B cell (primary cell): ENCODE data around the gene GLCCI1. TPM values are rescaled to one million over a fixed set of nuclear protein-coding genes. Genes with fewer than 3 reads are reported as not detected.
A peak's percentile ranks its signal among the peaks of the same experiment; 100 is the strongest.

Source experiments
- ATAC-seq: fragments of 200-7000 bp; cut with Tn5 transposase; one replicate; pipeline ENCODE4 v1.10.0; 2021; ENCODE audit warnings: low read depth, mild to moderate bottlenecking, moderate number of reproducible peaks, moderate library complexity
- CTCF ChIA-PET: fragments of 350-600 bp; sonication (Branson Sonifier 250); formaldehyde crosslinking; loops from one replicate; lab custom pipeline; 2021; ENCODE audit warnings: antibody characterized with exemption, inconsistent platforms; lab: Charles Lee
- POLR2A ChIA-PET: fragments of 350-600 bp; sonication (Branson Sonifier 250); formaldehyde crosslinking; loops from one replicate; lab custom pipeline; 2021; ENCODE audit warnings: antibody characterized with exemption; lab: Charles Lee
- DNase-seq: peaks from one replicate; pipeline ENCODE4 v3.0.0; 2013
- H2AFZ ChIP-seq: 2 replicates; pipeline ENCODE4 v1.6.1; 2012; ENCODE audit warnings: mild to moderate bottlenecking, low read depth, low read length; ENCODE audit not compliant: insufficient read depth, poor library complexity, severe bottlenecking
- H3K27ac ChIP-seq, 2 donors: 1 replicate in 1 of 2; 2 replicates in 1 of 2; pipeline ENCODE4 v1.5.1; 2012 to 2013; ENCODE audit warnings: low read length in 2 of 2, mild to moderate bottlenecking in 2 of 2, moderate library complexity in 1 of 2
- H3K27me3 ChIP-seq, 4 experiments: fragments of 200-600 bp in 1 of 4; sonication (generic) in 1 of 4; replicated peaks in 1 of 4; 1 replicate in 2 of 4; 2 replicates in 2 of 4; pipeline versions ENCODE4 v1.6.1 to v1.7.0; 2013 to 2016; ENCODE audit warnings: low read length in 3 of 4, mild to moderate bottlenecking in 2 of 4, mixed read lengths in 1 of 4, moderate library complexity in 1 of 4; ENCODE audit not compliant: insufficient read depth in 4 of 4, control insufficient read depth in 3 of 4; ENCODE audit errors: control extremely low read depth in 1 of 4
- H3K36me3 ChIP-seq, 2 experiments: replicated peaks in 1 of 2; 1 replicate in 1 of 2; 2 replicates in 1 of 2; pipeline versions ENCODE4 v1.6.1 to v1.7.1; 2013; ENCODE audit warnings: low read length in 1 of 2; ENCODE audit not compliant: insufficient read depth in 2 of 2, control insufficient read depth in 1 of 2; ENCODE audit errors: control extremely low read depth in 1 of 2, extremely low read depth in 1 of 2
- H3K4me1 ChIP-seq, 2 donors: fragments of 200-600 bp in 1 of 2; sonication (generic) in 1 of 2; 1 replicate in 1 of 2; 2 replicates in 1 of 2; pipeline versions ENCODE4 v1.5.1 to v1.6.1; 2013 to 2017; ENCODE audit warnings: low read length in 2 of 2; ENCODE audit not compliant: control insufficient read depth in 2 of 2, insufficient read depth in 2 of 2
- H3K4me2 ChIP-seq: replicated peaks from 2 replicates; pipeline ENCODE3; 2012; ENCODE audit warnings: mild to moderate bottlenecking, low read depth, low read length; ENCODE audit not compliant: poor library complexity, severe bottlenecking
- H3K4me3 ChIP-seq, 5 experiments: fragments of 200-600 bp in 1 of 5; sonication (generic) in 1 of 5; 1 replicate in 3 of 5; 2 replicates in 2 of 5; pipeline versions ENCODE4 v1.5.1 to v1.7.0; 2011 to 2016; ENCODE audit warnings: low read length in 4 of 5, mild to moderate bottlenecking in 4 of 5, low read depth in 2 of 5, control low read depth in 1 of 5, moderate library complexity in 1 of 5; ENCODE audit not compliant: insufficient read depth in 1 of 5; ENCODE audit errors: control extremely low read depth in 1 of 5, extremely low read depth in 1 of 5
- H3K79me2 ChIP-seq: fragments of 200-600 bp; sonication (generic); one replicate; pipeline ENCODE4 v1.6.0; 2016; ENCODE audit warnings: low read length; ENCODE audit not compliant: control insufficient read depth, insufficient read depth
- H3K9ac ChIP-seq: fragments of 200-600 bp; sonication (generic); 2 replicates; pipeline ENCODE4 v1.6.1; 2017; ENCODE audit warnings: mild to moderate bottlenecking, low read length, moderate library complexity
- H3K9me3 ChIP-seq, 3 donors: one replicate each; pipeline versions ENCODE4 v1.6.1 to v1.7.1; 2013; ENCODE audit warnings: low read length in 2 of 3; ENCODE audit not compliant: control insufficient read depth in 2 of 3, insufficient read depth in 1 of 3; ENCODE audit errors: control extremely low read depth in 1 of 3
- H4K20me1 ChIP-seq: 2 replicates; pipeline ENCODE4 v1.6.0; 2012; ENCODE audit warnings: mild to moderate bottlenecking, low read length; ENCODE audit not compliant: insufficient read depth, control insufficient read depth, poor library complexity, severe bottlenecking
- H3K27ac Mint-ChIP-seq: one replicate; pipeline ENCODE4 v1.8.0; 2021; ENCODE audit warnings: mixed read lengths
- H3K27me3 Mint-ChIP-seq: one replicate; pipeline ENCODE4 v1.8.0; 2021; ENCODE audit warnings: mixed read lengths
- H3K4me1 Mint-ChIP-seq: one replicate; pipeline ENCODE4 v1.8.0; 2021; ENCODE audit warnings: mixed read lengths
- H3K4me3 Mint-ChIP-seq: one replicate; pipeline ENCODE4 v1.8.0; 2021; ENCODE audit warnings: mixed read lengths
- H3K9me3 Mint-ChIP-seq: one replicate; pipeline ENCODE4 v1.8.0; 2022; ENCODE audit warnings: mixed read lengths; ENCODE audit not compliant: insufficient read depth
- CTCF ChIP-seq: fragments of 200-600 bp; IDR thresholded peaks from one replicate; pipeline ENCODE4 v1.8.0; 2022; ENCODE audit warnings: antibody characterized with exemption, mild to moderate bottlenecking
- EZH2 ChIP-seq: IDR thresholded peaks from 2 replicates; pipeline ENCODE4 v1.6.1; 2012; ENCODE audit warnings: borderline replicate concordance, low read depth, mild to moderate bottlenecking, moderate library complexity, low read length; ENCODE audit not compliant: insufficient read depth, poor library complexity, severe bottlenecking
- WGBS: methylation state at CpG from one replicate; pipeline ENCODE4 v1.1.5; 2013; ENCODE audit warnings: missing lambda C conversion rate; ENCODE audit not compliant: insufficient coverage; 5-methylcytosine and 5-hydroxymethylcytosine counted together
- intact Hi-C: fragments of 100-400 bp; cut with micrococcal nuclease; formaldehyde crosslinking; loops from one replicate; pipeline ENCODE4 v1.10.0; 2022
- polyA plus RNA-seq: library from polyadenylated mRNA; depleted of rRNA; stranded (reverse); fragments of >200 nt; gene quantifications from 2 replicates; pipeline ENCODE4 v1.2.3, GENCODE V29; 2012
- total RNA-seq, 2 donors: library from RNA; stranded (reverse); fragments of 120-200 nt in 1 of 2; gene quantifications; 1 replicate in 1 of 2; 2 replicates in 1 of 2; pipeline versions ENCODE4 v1.2.3 to v1.2.4, GENCODE V29; 2013 to 2022

The GLCCI1 gene
- total and polyA plus RNA-seq, 2 donors (not counting 1 experiment from before 2014, with no cell fraction given), result 17.7 to 50.3 TPM

GRCh38 chr7:7938471-7938870 is 30.1 kb upstream of the GLCCI1 start:
- no peaks in the 10 kb centered on the region for H3K27me3 Mint-ChIP-seq
- ATAC-seq, result no peak
- POLR2A ChIA-PET, result no interaction called here

GRCh38 chr7:7943951-7944350 is 24.6 kb upstream of the GLCCI1 start:
- ChIA-PET CTCF (interaction anchor here (0.8 to 2.1 kb wide), 4 partner anchors 23 to 262 kb away, joined by 3 to 8 read pairs (median 3); no protein-coding TSS in a partner anchor), POLR2A (interaction anchor here (1.2 to 1.5 kb wide), 2 partner anchors 23 to 26 kb away, joined by 3 to 6 read pairs; no protein-coding TSS in a partner anchor)
- H3K79me2 ChIP-seq, result no peaks in the 10 kb centered on the region
- no peak for TF ChIP-seq EZH2
- TF ChIP-seq CTCF, result no peak
- no CpG with 5 or more reads among the region's 1 CpG for WGBS
- Mint-ChIP-seq H3K4me1 (peaks cover 27% of the 10 kb centered on the region), H3K27me3 (no peaks in the 10 kb centered on the region), H3K27ac (peak overlapping the region; percentile 83), H3K4me3 (peak overlapping the region; percentile 85), H3K9me3 (no peaks in the 10 kb centered on the region)
- no peaks in the 10 kb centered on the region for H3K9me3 ChIP-seq
- H3K27ac ChIP-seq, result peak overlapping the region; percentile 65 to 73
- ATAC-seq (no peak), DNase-seq (no peak)
- peak overlapping the region; percentile 51 for H3K9ac ChIP-seq
- peaks cover 15 to 21% of the 10 kb centered on the region in 2 donors for H3K4me1 ChIP-seq
- peak overlapping the region; percentile 70 for H3K4me2 ChIP-seq
- H2AFZ ChIP-seq, result peak overlapping the region; percentile 75
- intact Hi-C loops, result loop anchor here (5.0 kb wide), 1 partner anchor 37 kb away; no protein-coding TSS in a partner anchor
- H3K36me3 ChIP-seq, result no peaks in the 10 kb centered on the region
- H3K27me3 ChIP-seq, result no peaks in the 10 kb centered on the region
- H4K20me1 ChIP-seq, result no peaks in the 10 kb centered on the region
- H3K4me3 ChIP-seq, result no peak overlapping the region

More at GRCh38 chr7:7938471-7938870, 30.1 kb upstream of the GLCCI1 start:
- Histone ChIP-seq H3K4me2 (no peak overlapping the region), H3K4me3 (no peak overlapping the region), H3K27ac (no peak overlapping the region), H3K9ac (no peak overlapping the region), H3K36me3 (no peaks in the 10 kb centered on the region), H2AFZ (no peak overlapping the region), H4K20me1 (no peaks in the 10 kb centered on the region), H3K9me3 (no peaks in the 10 kb centered on the region), H3K79me2 (no peaks in the 10 kb centered on the region), H3K27me3 (no peaks in the 10 kb centered on the region), H3K4me1 (no peaks in the 10 kb centered on the region)
- Mint-ChIP-seq H3K4me3 (no peak overlapping the region), H3K27ac (no peak overlapping the region), H3K4me1 (peaks cover 4% of the 10 kb centered on the region), H3K9me3 (no peaks in the 10 kb centered on the region)
- intact Hi-C loops, result no loop called here
- DNase-seq, result no peak
- WGBS, result 90% methylated on average over 2 of the region's 6 CpGs
- TF ChIP-seq CTCF (no peak), EZH2 (no peak)
- CTCF ChIA-PET, result no interaction called here
